ENCODE measurements around the gene DUSP8.

DNA sequence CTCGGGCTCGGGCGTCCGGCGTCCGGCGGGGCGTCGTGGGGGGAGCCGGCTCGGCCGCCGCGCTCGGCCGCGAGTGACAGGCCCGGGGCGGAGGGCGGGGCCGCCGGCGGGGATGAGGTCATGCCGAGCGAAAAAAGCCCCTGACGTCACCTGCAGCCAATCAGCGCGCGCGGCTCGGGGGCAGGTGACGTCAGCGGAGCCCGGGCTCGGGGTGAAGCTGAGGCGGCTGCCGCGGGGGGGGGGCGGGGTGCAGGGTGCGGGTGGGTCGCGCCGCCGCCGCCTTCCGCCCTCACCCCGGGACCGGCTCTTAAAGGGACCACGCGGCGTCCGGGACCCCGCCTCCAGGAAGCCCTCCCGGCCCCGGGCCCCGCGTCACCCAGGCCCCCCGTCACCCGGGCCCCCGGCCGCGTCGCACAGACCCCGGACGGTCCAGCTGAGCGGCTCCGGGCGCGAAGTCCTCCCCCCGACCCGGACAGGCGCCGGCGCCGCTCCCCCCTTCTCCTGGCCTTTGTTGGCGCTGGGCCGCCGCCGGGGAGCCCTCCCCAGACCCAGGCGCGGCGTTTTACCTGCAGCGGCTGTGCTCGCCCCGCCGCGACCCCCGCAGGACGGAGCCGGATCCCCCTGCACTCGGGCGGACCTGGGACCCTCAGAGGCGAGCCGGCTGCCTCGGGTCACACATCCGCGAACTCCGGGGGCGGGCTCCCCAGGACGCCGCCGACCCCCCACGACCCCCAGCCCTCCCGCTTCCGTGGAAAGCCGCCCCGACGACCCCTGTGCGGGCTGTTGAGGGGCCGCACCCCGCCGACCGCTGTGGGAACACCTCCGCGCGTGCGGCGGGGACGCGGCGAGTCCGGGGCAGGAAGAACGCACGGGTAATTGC, at the start of gene DUSP8:
- TF ChIP-seq, protein P1, sequence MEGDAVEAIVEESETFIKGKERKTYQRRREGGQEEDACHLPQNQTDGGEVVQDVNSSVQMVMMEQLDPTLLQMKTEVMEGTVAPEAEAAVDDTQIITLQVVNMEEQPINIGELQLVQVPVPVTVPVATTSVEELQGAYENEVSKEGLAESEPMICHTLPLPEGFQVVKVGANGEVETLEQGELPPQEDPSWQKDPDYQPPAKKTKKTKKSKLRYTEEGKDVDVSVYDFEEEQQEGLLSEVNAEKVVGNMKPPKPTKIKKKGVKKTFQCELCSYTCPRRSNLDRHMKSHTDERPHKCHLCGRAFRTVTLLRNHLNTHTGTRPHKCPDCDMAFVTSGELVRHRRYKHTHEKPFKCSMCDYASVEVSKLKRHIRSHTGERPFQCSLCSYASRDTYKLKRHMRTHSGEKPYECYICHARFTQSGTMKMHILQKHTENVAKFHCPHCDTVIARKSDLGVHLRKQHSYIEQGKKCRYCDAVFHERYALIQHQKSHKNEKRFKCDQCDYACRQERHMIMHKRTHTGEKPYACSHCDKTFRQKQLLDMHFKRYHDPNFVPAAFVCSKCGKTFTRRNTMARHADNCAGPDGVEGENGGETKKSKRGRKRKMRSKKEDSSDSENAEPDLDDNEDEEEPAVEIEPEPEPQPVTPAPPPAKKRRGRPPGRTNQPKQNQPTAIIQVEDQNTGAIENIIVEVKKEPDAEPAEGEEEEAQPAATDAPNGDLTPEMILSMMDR (IDR thresholded peaks at IDR 0.05; ENCODE audit: insufficient read depth, low read length, poor library complexity, severe bottlenecking), result no peak
- no peak for TF ChIP-seq EZH2phosphoT487 (conservative IDR thresholded peaks at IDR 0.05; ENCODE audit: low read length)

All from SU-DHL-6 (cell line).